ENCODE measurements around the gene KRTAP5-6.

Gene KRTAP5-6

GRCh38 chr11:1671658-1672057 lies 25.3 kb upstream of the KRTAP5-6 start (continued):
- no peak for TF ChIP-seq ZNF146 (tag by site-specific recombination; IDR thresholded peaks at IDR 0.05)
- TF ChIP-seq ZNF148 (tag by site-specific recombination; IDR thresholded peaks at IDR 0.05; ENCODE audit: borderline replicate concordance), result no peak
- TF ChIP-seq ZBTB7A (tag by site-specific recombination; IDR thresholded peaks at IDR 0.05; ENCODE audit: low read depth), result no peak
- no peak for TF ChIP-seq ZNF37A (tag by site-specific recombination; IDR thresholded peaks at IDR 0.05)
- no peak for TF ChIP-seq HOXA7 (CRISPR knock-in tag; IDR thresholded peaks at IDR 0.05; ENCODE audit: borderline replicate concordance)
- TF ChIP-seq RBAK (tag by site-specific recombination; IDR thresholded peaks at IDR 0.05), result no peak
- TF ChIP-seq ZNF169 (tag by site-specific recombination; IDR thresholded peaks at IDR 0.05), result no peak

- Histone ChIP-seq H3K27ac (ENCODE audit: extremely low read depth, low read depth, low read length) (no peak overlapping the region), H3K9me3 (ENCODE audit: control insufficient read depth, insufficient read depth, low read depth, low read length) (no peaks in the 10 kb centered on the region), H3K4me1 (ENCODE audit: control insufficient read depth, insufficient read depth, low read length) (no peaks in the 10 kb centered on the region), H3K36me3 (ENCODE audit: control insufficient read depth in 2 of 2, insufficient read depth in 1 of 2, low read length in 2 of 2) (no peaks in the 10 kb centered on the region), H3K4me3 (ENCODE audit: low read depth, low read length) (no peak overlapping the region)
- TF ChIP-seq ZBTB10 (tag by site-specific recombination; IDR thresholded peaks at IDR 0.05), result no peak
- 0 out of 2 replicates have a peak, but pooled peaks have one; percentile 35 for TF ChIP-seq WT1 (tag by site-specific recombination; IDR thresholded peaks at IDR 0.05)
- ChIA-PET CTCF (interaction anchor here (1.4 to 1.7 kb wide), 3 partner anchors 20 to 160 kb away, joined by 3 to 7 read pairs (median 7); no protein-coding TSS in a partner anchor), POLR2A (no interaction called here)
Observed at GRCh38 chr11:1672613-1673350, 24.2 kb upstream of the KRTAP5-6 start.

GRCh38 chr11:1673446-1674172 lies 23.4 kb upstream of the KRTAP5-6 start:
- ChIA-PET CTCF (interaction anchor here (1.4 to 1.7 kb wide), 2 partner anchors 20 to 21 kb away, joined by 3 to 7 read pairs; no protein-coding TSS in a partner anchor), POLR2A (no interaction called here)
- H3K36me3 ChIP-seq (ENCODE audit: control insufficient read depth in 2 of 2, insufficient read depth in 1 of 2, low read length in 2 of 2), result no peaks in the 10 kb centered on the region
- TF ChIP-seq ZNF549 (tag by site-specific recombination; IDR thresholded peaks at IDR 0.05) (no peak), SP7 (tag by site-specific recombination; IDR thresholded peaks at IDR 0.05) (no peak), ZNF24 (tag by site-specific recombination; IDR thresholded peaks at IDR 0.05) (no peak), ZFP3 (tag by site-specific recombination; IDR thresholded peaks at IDR 0.05; ENCODE audit: low read depth) (no peak), ZNF704 (tag by site-specific recombination; IDR thresholded peaks at IDR 0.05) (no peak), ZNF341 (tag by site-specific recombination; IDR thresholded peaks at IDR 0.05; ENCODE audit: low read depth) (no peak), KLF9 (tag by site-specific recombination; IDR thresholded peaks at IDR 0.05; ENCODE audit: low read depth) (no peak), ZNF600 (tag by site-specific recombination; IDR thresholded peaks at IDR 0.05) (no peak), ZNF223 (tag by site-specific recombination; IDR thresholded peaks at IDR 0.05) (no peak), HOXC10 (CRISPR knock-in tag; IDR thresholded peaks at IDR 0.05) (no peak), ZNF488 (tag by site-specific recombination; IDR thresholded peaks at IDR 0.05) (no peak), ZNF398 (tag by site-specific recombination; IDR thresholded peaks at IDR 0.05) (no peak), ZNF677 (tag by site-specific recombination; IDR thresholded peaks at IDR 0.05) (no peak), ZNF214 (tag by site-specific recombination; IDR thresholded peaks at IDR 0.05; ENCODE audit: borderline replicate concordance) (no peak), ZEB2 (tag by site-specific recombination; IDR thresholded peaks at IDR 0.05) (no peak)

More at GRCh38 chr11:1673446-1674172, 23.4 kb upstream of the KRTAP5-6 start:
- Histone ChIP-seq H3K27ac (ENCODE audit: extremely low read depth, low read depth, low read length) (no peak overlapping the region), H3K4me3 (ENCODE audit: low read depth, low read length) (no peak overlapping the region), H3K9me3 (ENCODE audit: control insufficient read depth, insufficient read depth, low read depth, low read length) (no peaks in the 10 kb centered on the region), H3K4me1 (ENCODE audit: control insufficient read depth, insufficient read depth, low read length) (no peaks in the 10 kb centered on the region)
